Breast epithelium (tissue), 4 donors: Measurements from ENCODE around the gene ATP6V1F. TPM values are rescaled to one million over a fixed set of nuclear protein-coding genes. Genes with fewer than 3 reads are reported as not detected.

Experiments used
- DNase-seq, 2 donors: peaks; one replicate each; pipeline ENCODE4 v3.0.0-alpha.2; 2019; ENCODE audit warnings: low spot score in 2 of 2
- H3K27ac ChIP-seq, 2 donors: fragments of 200-600 bp; sonication (generic) in 1 of 2; one replicate each; pipeline ENCODE4 v1.5.1; 2016 to 2019; ENCODE audit warnings: mild to moderate bottlenecking in 1 of 2
- H3K27me3 ChIP-seq, 2 donors: fragments of 200-600 bp; sonication (generic) in 1 of 2; one replicate each; pipeline versions ENCODE4 v1.5.1 to v1.6.0; 2017 to 2019; ENCODE audit warnings: control low read depth in 1 of 2, mild to moderate bottlenecking in 1 of 2
- H3K36me3 ChIP-seq: fragments of 200-600 bp; one replicate; pipeline ENCODE4 v1.5.1; 2019
- H3K4me1 ChIP-seq, 2 donors: fragments of 200-600 bp; sonication (generic); one replicate each; pipeline ENCODE4 v1.5.1; 2016 to 2019; ENCODE audit warnings: control low read depth in 1 of 2
- H3K4me3 ChIP-seq, 3 donors: fragments of 200-600 bp; sonication (generic); 1 replicate in 2 of 3; 2 replicates in 1 of 3; pipeline ENCODE4 v1.5.1; 2016 to 2019; ENCODE audit warnings: mild to moderate bottlenecking in 3 of 3, moderate library complexity in 2 of 3
- H3K9me3 ChIP-seq, 2 donors: fragments of 200-600 bp; sonication (generic) in 1 of 2; one replicate each; pipeline ENCODE4 v1.5.1; 2016 to 2019; ENCODE audit warnings: control low read depth in 1 of 2
- CTCF ChIP-seq, 3 donors: fragments of 450-650 bp; IDR thresholded peaks; one replicate each; pipeline ENCODE4 v1.5.1; 2016 to 2017; ENCODE audit warnings: antibody characterized with exemption in 3 of 3, mild to moderate bottlenecking in 3 of 3, moderate library complexity in 3 of 3
- POLR2A ChIP-seq: fragments of 450-650 bp; IDR thresholded peaks from one replicate; pipeline ENCODE4 v1.6.1; 2016; ENCODE audit warnings: antibody characterized with exemption, mild to moderate bottlenecking, moderate library complexity
- POLR2AphosphoS5 ChIP-seq, 3 donors: sonication (generic); formaldehyde crosslinking; IDR thresholded peaks; one replicate each; pipeline ENCODE4 v1.6.1; 2017; ENCODE audit warnings: antibody characterized with exemption in 3 of 3
- intact Hi-C: fragments of 100-400 bp; cut with DNase I; formaldehyde crosslinking; loops from one replicate; pipeline ENCODE4 v1.15.1; 2023; ENCODE audit warnings: low total_unique reads
- total RNA-seq, 3 donors: library from RNA; depleted of rRNA; stranded (reverse); fragments of >200 nt; gene quantifications; one replicate each; pipeline ENCODE4 v1.1.0, GENCODE V29; 2016

ATP6V1F gene
- total RNA-seq, 3 donors from 2014 or later = 117 to 174 (median 127) TPM

GRCh38 chr7:128915271-128915819 is 52.7 kb downstream of the ATP6V1F start:
- no peaks in the 10 kb centered on the region for H3K9me3 ChIP-seq
- peak overlapping the region in 1 of 3 donors; percentile 53 for H3K4me3 ChIP-seq
- H3K27me3 ChIP-seq = peaks cover 6 to 31% of the 10 kb centered on the region in 2 donors
- no peaks in the 10 kb centered on the region for H3K4me1 ChIP-seq
- intact Hi-C loops = no loop called here
- TF ChIP-seq CTCF (IDR thresholded peaks at IDR 0.05) (no peak), POLR2AphosphoS5 (IDR thresholded peaks at IDR 0.05) (no peak), POLR2A (no peak)
- H3K36me3 ChIP-seq = no peaks in the 10 kb centered on the region
- no peak overlapping the region for H3K27ac ChIP-seq
- peak in 1 of 2 donors; percentile 35 for DNase-seq

Other genes starting within 250 kb of the ATP6V1F start
- gene GARIN1A, start 190.6 kb upstream of the ATP6V1F start, total RNA-seq = 1 to 10 TPM in 2 of 3 donors, under 1 TPM in 1; 0.96 to 3.4 (median 2.9) TPM
- 100 to 1,000 TPM in 2 of 3 donors, 10 to 100 TPM in 1; 79.3 to 124 (median 104) TPM for gene CALU, start 123.5 kb upstream of the ATP6V1F start, total RNA-seq
- not detected for gene OPN1SW, start 87.1 kb upstream of the ATP6V1F start, total RNA-seq
- 1 to 10 TPM; 6.4 to 9.5 (median 9.4) TPM for gene CCDC136, start 70.9 kb upstream of the ATP6V1F start, total RNA-seq
- 1 to 10 TPM; 5.1 to 7.5 (median 6.0) TPM for gene FLNC, start 32.5 kb upstream of the ATP6V1F start, total RNA-seq
- gene KCP, start 47.9 kb downstream of the ATP6V1F start, total RNA-seq = 1 to 10 TPM in 1 of 3 donors, under 1 TPM in 2; 0.33 to 2.2 (median 0.88) TPM
- 10 to 100 TPM in 2 of 3 donors, 1 to 10 TPM in 1; 4.6 to 19.4 (median 11.1) TPM for gene IRF5, start 75.1 kb downstream of the ATP6V1F start, total RNA-seq
- gene TNPO3, start 192.3 kb downstream of the ATP6V1F start, total RNA-seq = 10 to 100 TPM; 36.4 to 42.7 (median 36.6) TPM